Hepatocyte (in vitro differentiated cells): Measurements from ENCODE around the gene ANKRD17.

Experiments
- EZH2 ChIP-seq: fragments of 200-600 bp; sonication (generic); IDR thresholded peaks from 2 replicates; pipeline ENCODE4 v1.6.1; 2016; ENCODE audit warnings: antibody characterized with exemption, mild to moderate bottlenecking, borderline replicate concordance
- EZH2phosphoT487 ChIP-seq: fragments of 200-600 bp; sonication (generic); IDR thresholded peaks from one replicate; pipeline ENCODE4 v1.6.1; 2018; ENCODE audit warnings: antibody characterized with exemption, mild to moderate bottlenecking, low read depth, moderate library complexity; ENCODE audit not compliant: unreplicated experiment, severe bottlenecking
- TF ChIP-seq, protein P1 (sequence below): fragments of 200-600 bp; sonication (generic); IDR thresholded peaks from 2 replicates; pipeline ENCODE4 v1.5.1; 2016; ENCODE audit warnings: antibody characterized with exemption, mild to moderate bottlenecking; ENCODE audit not compliant: poor library complexity

DNA sequence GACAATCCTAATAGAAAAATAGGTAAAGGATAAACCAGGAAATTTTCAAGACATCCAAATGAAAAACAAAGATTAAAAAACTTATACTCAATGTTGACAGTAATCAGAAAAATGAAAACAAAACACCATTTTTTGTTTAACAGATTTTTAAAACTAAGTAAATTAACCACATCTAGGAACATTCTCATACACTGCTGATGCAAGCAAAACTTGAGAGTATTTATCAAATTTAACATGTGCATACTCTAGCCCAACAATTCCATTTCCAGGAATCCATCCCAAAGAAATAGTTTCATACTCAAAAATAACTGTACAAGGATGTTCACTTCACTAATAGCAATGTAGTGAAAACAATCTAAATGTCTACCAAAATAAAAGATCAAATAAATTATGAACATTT lies 11.5 kb downstream of the ANKRD17 start:
- TF ChIP-seq, protein P1, sequence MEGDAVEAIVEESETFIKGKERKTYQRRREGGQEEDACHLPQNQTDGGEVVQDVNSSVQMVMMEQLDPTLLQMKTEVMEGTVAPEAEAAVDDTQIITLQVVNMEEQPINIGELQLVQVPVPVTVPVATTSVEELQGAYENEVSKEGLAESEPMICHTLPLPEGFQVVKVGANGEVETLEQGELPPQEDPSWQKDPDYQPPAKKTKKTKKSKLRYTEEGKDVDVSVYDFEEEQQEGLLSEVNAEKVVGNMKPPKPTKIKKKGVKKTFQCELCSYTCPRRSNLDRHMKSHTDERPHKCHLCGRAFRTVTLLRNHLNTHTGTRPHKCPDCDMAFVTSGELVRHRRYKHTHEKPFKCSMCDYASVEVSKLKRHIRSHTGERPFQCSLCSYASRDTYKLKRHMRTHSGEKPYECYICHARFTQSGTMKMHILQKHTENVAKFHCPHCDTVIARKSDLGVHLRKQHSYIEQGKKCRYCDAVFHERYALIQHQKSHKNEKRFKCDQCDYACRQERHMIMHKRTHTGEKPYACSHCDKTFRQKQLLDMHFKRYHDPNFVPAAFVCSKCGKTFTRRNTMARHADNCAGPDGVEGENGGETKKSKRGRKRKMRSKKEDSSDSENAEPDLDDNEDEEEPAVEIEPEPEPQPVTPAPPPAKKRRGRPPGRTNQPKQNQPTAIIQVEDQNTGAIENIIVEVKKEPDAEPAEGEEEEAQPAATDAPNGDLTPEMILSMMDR: no peak
- TF ChIP-seq EZH2 (no peak), EZH2phosphoT487 (no peak)
